HG02798 (cell line): Measurements from ENCODE around the gene BRSK1.
A peak's percentile ranks its signal among the peaks of the same experiment; 100 is the strongest.
"Not testable (repeated sequence)": the region's sequence is repeated elsewhere in the genome, so short reads cannot be mapped to it uniquely, and the experiment has no call there.

Source experiments
- ATAC-seq: cut with Tn5 transposase; IDR thresholded peaks from one replicate; pipeline ENCODE4 v1.9.1; 2021; ENCODE audit warnings: mild to moderate bottlenecking; ENCODE audit not compliant: unreplicated experiment, poor library complexity

Gene BRSK1

DNA sequence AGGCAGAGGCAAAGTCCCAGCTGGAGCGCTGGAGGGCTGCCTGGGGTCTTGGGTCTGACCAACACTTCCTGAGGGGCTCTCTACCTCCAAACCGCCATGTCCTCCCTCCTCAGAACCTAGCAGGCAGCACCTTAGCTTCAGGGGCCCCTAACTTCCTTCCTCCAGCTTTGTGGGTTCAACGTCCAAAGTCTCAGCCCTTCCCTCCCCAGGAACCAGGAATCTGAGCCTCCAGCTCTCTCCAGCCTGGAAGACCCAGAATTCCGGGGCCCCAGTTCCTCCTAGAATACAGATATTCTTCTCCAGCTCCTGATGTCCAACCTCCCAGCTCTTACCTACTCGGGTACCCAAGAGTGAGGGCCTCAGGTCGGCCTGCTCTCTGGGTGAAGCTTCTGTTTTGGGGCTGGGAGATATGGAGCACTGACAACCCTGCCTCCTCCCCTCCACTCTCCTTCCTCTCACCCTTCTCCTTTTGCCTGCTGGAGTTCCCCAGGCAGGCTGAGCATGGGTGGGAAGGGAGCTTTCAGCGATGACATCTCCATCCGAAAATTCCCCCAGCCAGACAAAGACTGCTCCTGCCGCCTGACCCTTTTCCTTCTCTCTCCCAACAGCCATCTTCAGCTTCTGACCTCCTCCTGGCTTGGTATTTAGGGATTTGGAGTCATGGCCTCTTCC lies 37.8 kb downstream of the BRSK1 start:
- ATAC-seq = no peak

DNA sequence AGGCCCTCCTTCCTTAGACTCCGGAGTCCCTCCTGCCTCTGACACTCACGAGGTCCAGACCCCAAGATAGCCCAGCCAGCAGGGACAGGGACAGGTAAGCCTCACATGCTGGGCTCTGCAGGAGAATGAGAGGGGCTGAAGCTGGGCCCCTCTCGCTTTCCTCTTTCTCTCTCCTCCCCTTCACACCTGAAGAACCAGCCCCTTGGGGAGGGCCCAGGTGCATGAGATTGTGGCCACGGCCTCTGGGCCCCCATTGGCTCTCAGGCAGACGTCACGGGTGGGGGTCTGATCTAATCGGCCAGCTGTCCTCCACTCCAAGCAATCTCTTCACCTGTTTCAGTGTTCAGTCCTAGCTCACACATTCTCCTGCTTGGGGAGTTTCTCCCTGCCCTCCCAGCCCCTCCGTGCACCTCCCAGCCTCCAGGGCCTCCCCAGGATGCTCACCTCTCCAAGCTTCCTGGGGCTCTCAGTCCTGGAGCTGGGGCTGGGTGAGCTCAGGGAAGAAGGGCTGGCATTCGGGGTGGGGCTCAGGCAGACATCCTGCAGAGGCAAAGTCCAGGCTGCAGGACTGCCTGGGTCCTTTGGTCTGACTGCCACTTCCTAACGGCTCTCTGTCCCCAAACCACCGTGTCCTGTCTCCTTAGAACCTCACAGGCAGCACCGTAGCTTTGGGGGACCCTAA lies 38.5 kb downstream of the BRSK1 start:
- ATAC-seq = no peak

GRCh38 chr19:55324662-55325061 lies 40.9 kb downstream of the BRSK1 start:
- no peak for ATAC-seq

GRCh38 chr19:55325172-55325571 lies 41.4 kb downstream of the BRSK1 start, which contains the start of gene TMEM150B:
TSS of gene TMEM150B (minus strand) at chr19:55325341. CDS start at chr19:55321036, 4,305 bp downstream.
- no peak for ATAC-seq

DNA sequence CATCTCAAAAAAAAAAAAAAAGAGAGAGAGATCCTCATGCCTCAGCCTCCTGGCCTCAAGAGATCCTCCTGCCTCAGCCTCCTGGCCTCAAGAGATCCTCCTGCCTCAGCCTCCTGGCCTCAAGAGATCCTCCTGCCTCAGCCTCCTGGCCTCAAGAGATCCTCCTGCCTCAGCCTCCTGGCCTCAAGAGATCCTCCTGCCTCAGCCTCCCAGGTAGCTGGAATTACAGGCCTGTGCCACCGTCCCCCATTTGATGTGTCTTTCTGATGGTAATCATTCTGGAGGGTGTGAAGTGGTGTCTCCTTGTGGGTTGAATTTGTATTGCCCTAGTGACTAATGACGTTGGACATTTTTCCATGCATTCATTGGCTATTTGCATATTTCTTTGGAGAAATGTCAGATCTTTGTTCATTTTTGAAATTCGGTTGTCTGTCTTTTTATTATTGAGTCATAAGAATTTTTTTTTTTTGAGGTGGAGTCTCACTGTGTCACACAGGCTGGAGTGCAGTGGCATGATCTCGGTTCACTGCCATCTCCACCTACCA lies 45.0 kb downstream of the BRSK1 start:
- ATAC-seq = not testable (repeated sequence)

DNA sequence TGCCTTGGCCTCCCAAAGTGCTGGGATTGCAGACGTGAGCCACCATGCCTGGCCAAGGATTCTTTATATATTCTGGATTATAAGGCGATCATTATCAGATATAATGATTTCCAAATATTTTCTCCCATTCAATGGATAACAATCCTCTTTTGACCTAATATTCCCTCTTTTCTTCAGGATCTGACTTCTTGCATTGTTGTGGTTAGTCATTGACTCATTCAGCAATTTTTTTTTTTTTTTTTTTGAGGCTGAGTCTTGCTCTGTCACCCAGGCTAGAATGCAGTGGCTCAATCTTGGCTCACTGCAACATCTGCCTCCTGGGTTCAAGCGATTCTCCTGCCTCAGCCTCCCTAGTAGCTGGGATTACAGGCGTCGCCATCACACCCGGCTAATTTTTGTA lies 46.0 kb downstream of the BRSK1 start:
- not testable (repeated sequence) for ATAC-seq

- no peak for ATAC-seq
These were observed 50.1 kb downstream of the BRSK1 start for GRCh38 chr19:55333870-55334269.

DNA sequence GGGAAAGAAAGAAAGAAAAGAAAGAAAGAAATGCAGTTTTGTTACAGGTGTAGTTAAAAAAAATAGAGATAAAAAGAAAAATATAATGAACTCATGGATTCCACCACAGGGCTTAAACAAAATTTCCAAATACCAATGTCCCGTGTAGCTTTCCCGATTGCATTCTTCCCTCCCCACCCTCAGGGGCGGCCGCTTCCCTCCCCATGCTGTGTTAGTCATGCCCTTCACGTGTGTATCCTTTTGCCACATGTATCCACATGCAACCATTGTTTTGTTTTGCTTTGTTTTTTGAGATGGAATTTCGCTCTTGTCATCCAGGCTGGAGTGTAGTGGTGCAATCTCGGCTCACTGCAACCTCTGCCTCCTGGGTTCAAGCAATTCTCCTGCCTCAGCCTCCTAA lies 52.3 kb downstream of the BRSK1 start:
- ATAC-seq = no peak

GRCh38 chr19:55339105-55339888 lies 55.5 kb downstream of the BRSK1 start, which contains the start of gene KMT5C:
TSS of gene KMT5C (plus strand) at chr19:55339876. CDS start at chr19:55341937, 2,061 bp downstream.
- peak; percentile 84 for ATAC-seq

DNA sequence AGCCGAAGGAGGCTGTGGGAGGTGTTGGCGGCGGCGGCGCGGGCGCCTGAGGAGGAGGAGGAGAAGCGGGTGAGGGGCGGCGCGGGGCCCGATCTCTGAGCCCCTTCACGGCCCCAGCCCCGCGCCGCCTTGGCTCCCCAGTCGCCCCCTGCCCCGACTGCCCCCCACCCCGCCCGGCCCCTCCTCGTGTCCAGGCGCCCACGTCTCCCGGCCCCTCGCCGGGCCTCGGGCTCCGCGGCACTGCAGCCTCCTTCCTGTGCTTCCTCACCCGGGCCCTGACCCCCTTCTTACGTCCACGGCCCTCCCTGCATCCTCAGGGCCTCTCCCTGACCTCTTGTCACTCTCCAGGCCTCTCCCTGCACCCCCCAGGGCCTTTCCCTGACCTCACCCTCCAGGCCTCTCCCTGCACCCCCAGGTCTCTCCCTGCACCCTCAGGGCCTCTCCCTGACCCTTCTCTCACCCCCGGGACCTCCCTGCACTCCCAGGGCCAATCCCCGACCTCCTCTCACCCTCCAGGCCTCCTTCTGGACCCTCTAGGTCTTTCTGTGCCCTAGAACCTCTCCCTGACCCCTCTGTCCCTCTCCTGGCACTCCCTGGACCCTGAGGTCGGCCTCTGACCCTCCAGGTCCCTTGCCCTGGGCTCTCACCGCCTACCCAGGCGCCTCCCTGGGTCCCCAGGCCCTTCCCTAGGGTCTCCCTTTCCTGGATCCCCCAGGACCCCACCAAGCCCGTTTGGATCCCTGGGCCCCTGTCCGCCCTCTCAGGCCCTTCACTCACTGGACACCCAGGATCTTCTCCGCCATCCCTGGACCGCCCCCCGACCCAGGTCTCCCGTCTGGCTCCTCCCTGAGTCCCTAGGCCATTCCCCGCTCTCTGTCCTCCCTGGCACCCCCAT lies 56.3 kb downstream of the BRSK1 start:
- ATAC-seq = no peak

DNA sequence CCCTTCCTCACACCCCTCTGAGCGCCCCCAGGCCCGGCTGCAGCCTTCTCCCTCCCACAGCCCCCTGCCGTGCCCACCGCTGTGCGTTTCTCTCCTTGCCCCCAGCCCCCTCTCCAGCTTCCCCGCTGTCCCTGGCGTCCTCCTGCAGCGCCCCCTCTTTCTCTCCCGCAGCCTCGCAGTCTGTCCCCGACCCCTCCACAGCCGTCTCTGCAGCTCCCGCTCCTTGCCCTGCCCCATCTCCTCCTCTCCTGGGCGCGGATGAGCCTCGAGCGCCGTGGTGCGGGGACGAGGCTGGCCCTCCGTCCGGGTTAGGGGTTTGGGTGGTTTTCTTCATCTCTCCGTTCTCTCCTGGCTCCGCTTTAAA lies 57.0 kb downstream of the BRSK1 start:
- ATAC-seq = no peak

DNA sequence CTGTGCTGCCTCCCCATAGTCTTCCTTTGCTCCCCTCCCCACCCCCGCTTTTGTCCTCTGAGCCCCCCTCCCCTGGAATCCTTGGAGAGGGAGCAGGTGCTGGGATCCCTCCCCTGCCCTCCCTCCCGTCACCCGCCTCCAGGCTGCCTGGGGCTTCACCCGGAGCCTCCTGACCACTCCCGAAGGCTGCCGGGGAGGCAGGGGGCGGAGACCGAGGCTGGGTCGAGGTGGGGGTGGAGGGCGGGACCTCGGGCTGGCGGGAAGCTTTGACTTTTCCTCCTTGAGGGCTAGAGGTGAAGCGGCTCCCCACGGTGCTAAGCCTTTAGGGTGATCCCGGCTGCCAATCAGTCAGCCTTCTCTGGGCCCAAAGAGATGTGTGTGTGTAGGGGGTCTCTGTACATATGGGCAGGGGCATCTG lies 57.4 kb downstream of the BRSK1 start:
- ATAC-seq = no peak

- ATAC-seq = no peak
These were observed 58.1 kb downstream of the BRSK1 start for GRCh38 chr19:55341595-55342531.

- no peak for ATAC-seq
These were observed 60.6 kb downstream of the BRSK1 start for GRCh38 chr19:55344444-55344843.

DNA sequence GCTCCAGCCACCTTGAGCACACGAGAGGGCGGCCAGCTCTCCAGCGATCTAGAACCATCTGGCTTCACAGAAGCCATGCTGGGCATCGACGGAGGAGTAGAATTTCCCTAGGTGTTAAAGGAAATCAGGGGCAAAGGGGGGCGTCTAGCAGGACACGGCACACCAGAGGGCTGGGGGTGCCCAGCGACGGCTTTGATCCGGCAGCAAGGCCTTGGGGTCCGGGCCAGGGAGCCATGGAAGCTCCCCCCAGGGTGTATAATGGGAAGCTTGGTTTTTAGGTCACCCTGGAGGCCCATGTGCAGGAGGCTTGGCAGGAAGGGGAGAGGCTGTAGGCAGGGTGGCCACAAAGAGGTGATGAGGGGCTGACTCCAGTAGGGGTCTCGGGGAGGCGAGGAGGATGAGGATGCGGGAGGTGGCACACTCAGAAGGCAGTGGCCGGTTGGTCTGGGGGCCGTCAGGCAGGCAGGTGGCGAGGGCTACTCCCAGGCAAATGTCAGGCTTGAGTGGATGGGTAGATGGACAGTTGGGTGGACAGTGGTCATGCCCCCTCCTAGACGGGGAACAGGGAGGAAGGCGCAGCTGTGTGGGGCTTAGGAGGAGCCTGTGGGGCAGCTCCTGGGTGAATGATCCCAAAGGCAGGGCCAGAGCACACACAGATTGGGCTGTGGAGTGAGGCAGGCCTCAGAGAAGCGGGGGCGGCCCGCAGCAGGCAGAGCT lies 61.5 kb downstream of the BRSK1 start:
- no peak for ATAC-seq

GRCh38 chr19:55345818-55346724 lies 62.3 kb downstream of the BRSK1 start:
- no peak for ATAC-seq
